Coronary artery (tissue), 2 donors: ENCODE measurements around the gene DDX5.

ENCODE experiments used
- DNase-seq: peaks from one replicate; pipeline ENCODE4 v3.0.0-alpha.2; 2017; ENCODE audit warnings: low spot score
- H3K27ac ChIP-seq, 2 donors: fragments of 200-600 bp; sonication (generic); one replicate each; pipeline ENCODE4 v1.5.1; 2016 to 2019
- H3K4me3 ChIP-seq: fragments of 200-600 bp; sonication (generic); 2 replicates; pipeline ENCODE4 v1.5.1; 2016; ENCODE audit warnings: mild to moderate bottlenecking, moderate library complexity
- CTCF ChIP-seq: fragments of 200-600 bp; sonication (generic); IDR thresholded peaks from one replicate; pipeline ENCODE4 v1.5.1; 2019; ENCODE audit warnings: antibody characterized with exemption

Gene DDX5

DNA sequence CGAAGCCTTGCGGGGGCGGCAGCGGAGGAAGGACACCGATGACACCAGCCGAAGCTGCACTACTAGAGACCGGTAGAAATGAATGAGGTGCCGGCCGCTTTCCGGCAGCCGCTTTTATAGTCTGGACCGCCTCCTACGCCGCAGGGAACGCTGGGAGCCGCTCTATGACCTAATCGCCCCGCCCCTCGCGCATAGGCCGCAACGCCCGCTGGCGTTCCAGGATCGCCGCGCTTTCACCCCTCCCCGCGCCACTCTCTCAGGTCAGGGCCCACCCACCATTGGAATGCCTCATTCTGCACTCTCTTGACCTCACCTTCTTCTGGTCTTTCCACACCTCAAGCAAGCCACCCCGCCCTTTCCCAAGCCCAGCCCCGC lies at the start of gene DDX5:
TSS of gene DDX5 (minus strand) at position 89 of the 375 bp plus-strand sequence. CDS start 170 bp downstream, outside the sequence.
- no peak for TF ChIP-seq CTCF
- DNase-seq = peak; percentile 96
- H3K4me3 ChIP-seq = peak within 1 kb of the TSS; percentile 90
- peak within 1 kb of the TSS; percentile 99 to 100 for H3K27ac ChIP-seq

- no peak for TF ChIP-seq CTCF
- Histone ChIP-seq H3K4me3 (no peak overlapping the region), H3K27ac (no peak overlapping the region)
- DNase-seq = no peak
These were observed 49.2 kb upstream of the DDX5 start for GRCh38 chr17:64555281-64555680.

DNA sequence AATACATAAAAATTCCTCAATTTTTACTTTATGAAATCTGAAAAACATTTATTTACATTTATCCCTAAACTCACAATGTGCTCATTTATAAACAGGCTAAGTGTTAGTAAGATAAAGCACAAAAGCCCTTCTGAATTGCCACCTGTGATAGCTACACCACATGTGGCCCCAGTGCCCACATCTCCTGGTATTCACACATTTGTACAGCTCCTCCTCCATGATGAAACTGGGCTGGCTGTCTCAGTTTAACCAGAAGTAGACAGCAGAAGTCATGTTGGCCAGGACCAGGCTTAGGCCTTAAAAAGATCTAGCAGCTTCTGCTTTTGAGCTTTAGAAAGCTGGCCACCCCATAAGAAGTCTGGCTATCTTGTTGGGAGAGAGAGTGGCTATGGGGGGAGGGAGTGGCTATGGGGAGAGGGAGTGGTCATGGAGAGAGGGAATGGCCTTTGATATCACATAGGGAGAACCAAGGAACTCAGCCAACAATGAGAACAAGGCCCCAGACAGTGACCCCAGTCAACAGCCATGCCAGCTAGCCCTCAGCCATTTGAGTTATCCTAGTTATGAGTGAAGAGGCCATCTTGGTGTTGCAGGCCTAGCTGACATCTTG lies 48.0 kb upstream of the DDX5 start:
- H3K4me3 ChIP-seq = no peak overlapping the region
- no peak overlapping the region for H3K27ac ChIP-seq
- no peak for TF ChIP-seq CTCF
- DNase-seq = no peak

DNA sequence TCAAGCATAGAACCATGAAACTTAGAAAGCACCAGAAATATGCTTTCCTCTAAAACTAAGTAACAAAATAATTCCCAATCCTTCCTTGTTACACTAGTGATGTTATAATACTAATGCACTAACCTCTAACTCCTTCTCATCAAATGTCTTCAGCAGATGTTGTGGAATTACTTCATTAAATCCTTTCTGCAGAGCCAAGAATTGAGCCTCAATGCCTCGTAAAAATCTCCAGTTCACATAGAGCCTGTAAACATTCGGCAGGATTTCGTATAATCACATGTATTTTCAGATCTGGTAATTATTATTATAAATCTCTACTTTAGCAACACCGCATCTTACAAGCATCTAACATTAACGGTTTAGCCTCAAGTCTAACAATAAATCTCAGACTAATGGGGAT lies 45.4 kb upstream of the DDX5 start:
- Histone ChIP-seq H3K4me3 (no peak overlapping the region), H3K27ac (no peak overlapping the region)
- no peak for DNase-seq
- no peak for TF ChIP-seq CTCF

DNA sequence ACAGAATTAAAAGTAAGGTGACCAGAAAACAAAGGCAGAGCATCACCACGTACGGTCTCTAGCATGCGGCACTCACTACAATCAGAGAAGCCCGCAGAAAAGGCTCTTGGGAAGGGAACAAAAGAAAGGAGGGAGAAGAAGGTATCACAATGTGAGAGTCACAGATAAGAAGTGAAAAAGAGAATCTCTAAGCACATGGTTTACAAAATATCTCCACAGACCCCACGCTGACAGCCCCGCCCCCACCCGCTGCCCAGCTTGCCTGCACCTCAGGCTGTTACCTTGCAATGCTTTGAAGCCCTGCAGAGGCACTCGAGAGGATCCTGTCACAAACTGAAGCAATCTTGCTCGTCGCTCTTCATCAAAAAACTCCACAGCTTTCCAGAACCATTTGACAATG lies 41.2 kb upstream of the DDX5 start:
- no peak for TF ChIP-seq CTCF

GRCh38 chr17:64546716-64547115 lies 40.6 kb upstream of the DDX5 start:
- no peak for TF ChIP-seq CTCF
- no peak overlapping the region for H3K4me3 ChIP-seq
- DNase-seq = no peak
- no peak overlapping the region for H3K27ac ChIP-seq

More for the DNA sequence above, 41.2 kb upstream of the DDX5 start:
- Histone ChIP-seq H3K27ac (no peak overlapping the region), H3K4me3 (no peak overlapping the region)
- DNase-seq = no peak

DNA sequence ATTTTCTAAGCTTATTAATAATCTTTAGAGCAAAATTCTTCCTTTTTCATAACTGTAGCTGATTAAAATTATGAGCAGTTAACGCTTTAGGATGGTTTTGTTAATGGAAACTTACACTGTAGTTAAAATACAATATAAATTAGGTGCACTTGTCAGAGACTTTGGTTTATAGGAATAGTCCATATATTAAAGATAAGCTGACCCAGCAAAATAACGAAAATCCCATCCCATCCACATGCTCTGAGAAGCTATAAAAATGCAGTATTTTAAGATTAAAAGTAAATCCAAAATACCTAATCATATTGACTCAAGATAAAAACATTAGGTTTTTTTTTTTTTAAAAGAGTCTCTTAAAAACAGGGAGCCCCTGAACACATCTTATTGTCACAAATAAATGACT lies 38.7 kb upstream of the DDX5 start:
- no peak for DNase-seq
- no peak for TF ChIP-seq CTCF
- Histone ChIP-seq H3K4me3 (no peak overlapping the region), H3K27ac (no peak overlapping the region)
